Measurements from ENCODE around the gene WDR27.

DNA sequence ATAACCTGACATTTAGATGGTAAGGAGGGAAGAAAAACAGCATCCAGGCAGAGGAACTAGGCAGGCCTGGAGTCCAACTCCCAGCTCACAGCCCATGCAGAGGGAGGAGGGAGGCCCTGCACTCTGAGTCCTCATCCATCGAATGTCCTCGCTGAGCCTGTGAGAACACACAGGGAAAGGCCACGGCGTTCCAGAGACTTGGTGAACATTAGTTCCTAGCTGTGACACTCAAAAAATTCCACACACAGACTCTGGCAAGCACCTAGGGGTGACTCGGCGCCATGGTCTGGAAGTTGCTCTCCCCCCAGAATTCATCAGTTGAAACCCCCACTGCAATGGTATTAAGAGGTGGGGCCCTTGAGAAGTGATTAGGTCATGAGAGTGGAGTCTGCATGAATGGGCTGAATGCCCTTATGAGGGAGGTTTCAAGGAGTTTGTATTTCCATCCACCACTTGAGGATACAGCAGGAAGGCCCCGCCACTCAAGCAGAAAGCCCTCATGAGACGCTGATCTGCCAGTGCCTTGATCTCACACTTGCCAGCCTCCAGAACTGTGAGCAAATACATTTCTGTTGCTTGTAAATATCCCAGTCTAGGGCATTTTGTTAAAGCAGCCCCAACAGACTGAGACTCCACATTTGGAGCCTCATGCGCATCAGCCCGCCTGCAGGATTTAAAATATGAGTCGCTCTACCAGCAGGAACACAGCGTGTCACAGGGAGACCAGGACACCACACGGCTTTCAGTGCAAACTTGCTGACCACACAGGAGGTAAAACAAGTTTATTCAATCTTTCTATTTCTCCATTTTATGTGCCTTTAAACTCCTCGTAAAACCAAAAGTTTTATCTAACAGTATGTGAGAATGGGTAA lies 73.9 kb downstream of the WDR27 start:
- TF ChIP-seq POLR2AphosphoS5 (IDR thresholded peaks at IDR 0.05; ENCODE audit: low read depth, low read length), result no peak
- no peak for TF ChIP-seq TAF1 (IDR thresholded peaks at IDR 0.05; ENCODE audit: borderline replicate concordance, insufficient read depth, low read length)
